Transverse colon (tissue), 4 donors: ENCODE measurements around the gene PYM1. TPM values are rescaled to one million over a fixed set of nuclear protein-coding genes. Genes with fewer than 3 reads are reported as not detected.

Experiments
- DNase-seq: peaks from one replicate; pipeline ENCODE4 v3.0.0-alpha.2; 2019
- H3K27ac ChIP-seq, 4 donors: fragments of 200-600 bp; sonication (generic); 2 replicates each; pipeline ENCODE4 v1.5.1; 2016 to 2018; ENCODE audit warnings: inconsistent platforms in 4 of 4
- H3K27me3 ChIP-seq: fragments of 200-600 bp; sonication (generic); 2 replicates; pipeline ENCODE4 v1.5.1; 2017; ENCODE audit warnings: inconsistent platforms
- H3K36me3 ChIP-seq, 4 donors: fragments of 200-600 bp; sonication (generic); 2 replicates each; pipeline ENCODE4 v1.5.1; 2017 to 2019; ENCODE audit warnings: inconsistent platforms in 4 of 4
- H3K4me1 ChIP-seq, 4 donors: fragments of 200-600 bp; sonication (generic); 2 replicates each; pipeline ENCODE4 v1.5.1; 2017 to 2020; ENCODE audit warnings: inconsistent platforms in 4 of 4
- H3K4me3 ChIP-seq, 4 donors: fragments of 200-600 bp; sonication (generic); 1 replicate in 1 of 4; 2 replicates in 3 of 4; pipeline versions ENCODE4 v1.5.1 to v1.6.1; 2017 to 2019; ENCODE audit warnings: inconsistent platforms in 4 of 4
- H3K9me3 ChIP-seq, 2 donors: fragments of 200-600 bp; sonication (generic); 2 replicates each; pipeline ENCODE4 v1.5.1; 2017 to 2019; ENCODE audit warnings: inconsistent platforms in 2 of 2
- EP300 ChIP-seq: sonication (generic); formaldehyde crosslinking; IDR thresholded peaks from one replicate; pipeline ENCODE4 v1.6.1; 2017; ENCODE audit warnings: antibody characterized with exemption, low read depth
- POLR2A ChIP-seq: fragments of 450-650 bp; IDR thresholded peaks from one replicate; pipeline ENCODE4 v1.6.1; 2016; ENCODE audit warnings: antibody characterized with exemption, mild to moderate bottlenecking, moderate library complexity
- POLR2AphosphoS5 ChIP-seq, 3 donors: sonication (generic); formaldehyde crosslinking; IDR thresholded peaks; one replicate each; pipeline ENCODE4 v1.6.1; 2016; ENCODE audit warnings: antibody characterized with exemption in 3 of 3
- WGBS, 2 donors: methylation state at CpG; one replicate each; pipeline ENCODE4 v1.1.5; 2018; ENCODE audit warnings: low coverage in 1 of 2; 5-methylcytosine and 5-hydroxymethylcytosine counted together
- in situ Hi-C, 4 donors: fragments of 200-750 bp; cut with MboI; loops; one replicate each; pipeline versions ENCODE4 v1.15.0 to v1.15.1; 2017; ENCODE audit warnings: low sequenced_read_pairs in 3 of 4, low pct_ligation_motif_present in 1 of 4, low pct_unique_long_range_greater_than_20kb in 1 of 4
- intact Hi-C: fragments of 100-400 bp; cut with DNase I; formaldehyde crosslinking; loops from one replicate; pipeline ENCODE4 v1.15.1; 2023; ENCODE audit warnings: low total_unique reads
- total RNA-seq, 4 donors: library from RNA; depleted of rRNA; stranded (reverse); fragments of >200 nt; gene quantifications; one replicate each; pipeline ENCODE4 v1.1.0, GENCODE V29; 2016
- TF ChIP-seq, protein P1 (sequence below), 5 experiments: fragments of 200-600 bp in 3 of 5; fragments of 450-650 bp in 2 of 5; sonication (generic) in 3 of 5; IDR thresholded peaks; 1 replicate in 2 of 5; 2 replicates in 3 of 5; pipeline ENCODE4 v1.5.1; 2016 to 2017; ENCODE audit warnings: antibody characterized with exemption in 5 of 5, inconsistent platforms in 3 of 5, mild to moderate bottlenecking in 2 of 5, moderate library complexity in 1 of 5

The PYM1 gene
- total RNA-seq, 4 donors from 2014 or later: 35.2 to 56.4 (median 47.8) TPM

DNA sequence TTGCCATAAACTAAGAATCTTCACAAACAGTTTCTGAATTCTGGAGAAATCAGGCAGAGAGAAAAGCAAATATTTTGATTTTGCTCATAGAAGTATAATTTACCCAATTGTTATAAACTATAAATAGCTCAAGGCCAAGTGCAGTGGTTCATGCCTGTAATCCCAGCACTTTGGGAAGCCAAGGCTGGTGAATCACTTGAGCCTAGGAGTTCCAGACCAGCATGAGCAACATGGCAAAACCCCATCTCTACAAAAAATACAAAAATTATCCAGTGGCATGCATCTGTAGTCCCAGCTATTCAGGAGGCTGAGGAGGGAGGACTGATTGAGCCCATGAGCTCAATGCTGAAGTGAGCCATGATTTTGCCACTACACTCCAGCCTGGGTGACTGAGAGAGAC, 65.4 kb downstream of the PYM1 start:
- Histone ChIP-seq H3K36me3 (no peaks in the 10 kb centered on the region), H3K4me3 (no peak overlapping the region), H3K27ac (no peak overlapping the region), H3K9me3 (peaks cover 0 to 7% of the 10 kb centered on the region in 2 donors), H3K27me3 (no peaks in the 10 kb centered on the region), H3K4me1 (no peaks in the 10 kb centered on the region)
- no peak for TF ChIP-seq POLR2AphosphoS5 (IDR thresholded peaks at IDR 0.05)
- TF ChIP-seq, protein P1, sequence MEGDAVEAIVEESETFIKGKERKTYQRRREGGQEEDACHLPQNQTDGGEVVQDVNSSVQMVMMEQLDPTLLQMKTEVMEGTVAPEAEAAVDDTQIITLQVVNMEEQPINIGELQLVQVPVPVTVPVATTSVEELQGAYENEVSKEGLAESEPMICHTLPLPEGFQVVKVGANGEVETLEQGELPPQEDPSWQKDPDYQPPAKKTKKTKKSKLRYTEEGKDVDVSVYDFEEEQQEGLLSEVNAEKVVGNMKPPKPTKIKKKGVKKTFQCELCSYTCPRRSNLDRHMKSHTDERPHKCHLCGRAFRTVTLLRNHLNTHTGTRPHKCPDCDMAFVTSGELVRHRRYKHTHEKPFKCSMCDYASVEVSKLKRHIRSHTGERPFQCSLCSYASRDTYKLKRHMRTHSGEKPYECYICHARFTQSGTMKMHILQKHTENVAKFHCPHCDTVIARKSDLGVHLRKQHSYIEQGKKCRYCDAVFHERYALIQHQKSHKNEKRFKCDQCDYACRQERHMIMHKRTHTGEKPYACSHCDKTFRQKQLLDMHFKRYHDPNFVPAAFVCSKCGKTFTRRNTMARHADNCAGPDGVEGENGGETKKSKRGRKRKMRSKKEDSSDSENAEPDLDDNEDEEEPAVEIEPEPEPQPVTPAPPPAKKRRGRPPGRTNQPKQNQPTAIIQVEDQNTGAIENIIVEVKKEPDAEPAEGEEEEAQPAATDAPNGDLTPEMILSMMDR (IDR thresholded peaks at IDR 0.05): no peak
- TF ChIP-seq EP300: no peak
- no peak for TF ChIP-seq POLR2A
- intact Hi-C loops (no loop called here), in situ Hi-C loops (no loop called here)
- no peak for DNase-seq

DNA sequence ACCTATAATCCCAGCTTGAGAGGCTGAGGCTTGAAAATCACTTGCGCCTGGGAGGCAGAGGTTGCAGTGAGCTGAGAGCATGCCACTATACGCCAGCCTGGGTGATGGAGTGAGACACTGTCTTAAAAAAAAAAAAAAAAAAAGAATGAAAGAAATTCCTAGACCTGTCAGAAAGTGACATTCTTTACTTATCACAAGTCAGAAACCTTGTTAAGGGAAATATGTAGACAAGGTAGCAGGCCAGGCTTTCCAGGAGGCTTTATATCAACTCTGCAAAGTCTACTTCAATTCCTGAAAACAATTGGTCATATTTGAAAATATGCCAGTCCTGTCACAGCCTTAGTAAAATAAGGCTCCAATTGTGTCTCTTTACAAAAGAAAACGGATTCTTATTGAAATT, 65.8 kb downstream of the PYM1 start:
- intact Hi-C loops (no loop called here), in situ Hi-C loops (no loop called here)
- Histone ChIP-seq H3K27me3 (no peaks in the 10 kb centered on the region), H3K9me3 (peaks cover 0 to 7% of the 10 kb centered on the region in 2 donors), H3K27ac (no peak overlapping the region), H3K4me3 (no peak overlapping the region), H3K4me1 (no peaks in the 10 kb centered on the region), H3K36me3 (no peaks in the 10 kb centered on the region)
- TF ChIP-seq, protein P1 (IDR thresholded peaks at IDR 0.05): no peak
- TF ChIP-seq POLR2A: no peak
- no peak for TF ChIP-seq POLR2AphosphoS5 (IDR thresholded peaks at IDR 0.05)
- no peak for TF ChIP-seq EP300
- WGBS, 2 donors: 30 to 82% methylated on average over 1 to 3 of the region's 3 CpGs
- no peak for DNase-seq

DNA sequence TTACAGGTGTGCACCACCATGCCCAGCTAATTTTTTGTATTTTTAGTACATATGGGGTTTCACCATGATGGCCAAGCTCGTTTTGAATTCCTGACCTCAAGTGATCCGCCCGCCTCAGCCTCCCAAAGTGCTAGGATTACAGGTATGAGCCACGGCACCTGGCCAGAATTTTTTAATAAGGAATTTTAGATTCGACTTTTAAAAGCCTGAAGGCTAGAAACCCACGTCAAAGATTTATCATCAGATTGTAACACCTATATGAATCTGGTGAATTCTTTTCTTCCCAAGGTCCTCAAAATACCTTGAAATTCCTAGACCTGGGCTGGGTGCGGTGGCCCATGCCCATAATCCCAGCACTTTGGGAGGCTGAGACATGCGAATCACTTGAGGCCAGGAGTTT, 66.3 kb downstream of the PYM1 start:
- no peak for DNase-seq
- Histone ChIP-seq H3K36me3 (no peaks in the 10 kb centered on the region), H3K9me3 (peaks cover 0 to 7% of the 10 kb centered on the region in 2 donors), H3K4me3 (no peak overlapping the region), H3K27me3 (no peaks in the 10 kb centered on the region), H3K4me1 (no peaks in the 10 kb centered on the region), H3K27ac (no peak overlapping the region)
- intact Hi-C loops (no loop called here), in situ Hi-C loops (no loop called here)
- 88 to 91% methylated on average over 3 to 8 of the region's 8 CpGs for WGBS, 2 donors
- TF ChIP-seq, protein P1 (IDR thresholded peaks at IDR 0.05): no peak
- no peak for TF ChIP-seq POLR2AphosphoS5 (IDR thresholded peaks at IDR 0.05)
- no peak for TF ChIP-seq EP300
- no peak for TF ChIP-seq POLR2A

DNA sequence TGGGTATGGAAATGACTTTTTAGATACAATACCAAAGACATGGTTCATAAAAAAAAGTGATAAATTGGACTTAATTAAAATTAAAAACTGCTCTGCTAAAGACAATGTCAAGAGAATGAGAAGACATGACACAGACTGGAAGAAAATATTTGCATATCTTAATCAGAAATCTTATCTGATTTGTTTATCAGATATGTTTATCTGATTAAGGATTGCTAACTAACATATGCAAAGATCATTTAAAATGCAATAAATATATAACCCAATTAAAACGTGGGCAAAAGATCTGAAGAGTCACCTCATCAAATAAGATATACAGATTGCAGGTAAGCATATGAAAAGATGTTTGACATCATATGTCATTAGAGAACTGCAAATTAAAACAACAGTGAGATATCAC, 75.0 kb downstream of the PYM1 start:
- H3K9me3 ChIP-seq: no peaks in the 10 kb centered on the region
- TF ChIP-seq EP300: no peak
- no peak for TF ChIP-seq POLR2A
- TF ChIP-seq, protein P1 (IDR thresholded peaks at IDR 0.05): no peak
- TF ChIP-seq POLR2AphosphoS5 (IDR thresholded peaks at IDR 0.05): no peak
- H3K4me3 ChIP-seq: no peak overlapping the region
- H3K36me3 ChIP-seq: no peaks in the 10 kb centered on the region
- no peak for DNase-seq
- H3K27me3 ChIP-seq: peaks cover 13% of the 10 kb centered on the region
- H3K4me1 ChIP-seq: peaks cover 0 to 6% (median under 1%) of the 10 kb centered on the region in 4 donors
- WGBS, 2 donors: 23 to 39% methylated on average over 1 of the region's 1 CpG
- H3K27ac ChIP-seq: no peak overlapping the region
- intact Hi-C loops: no loop called here
- in situ Hi-C loops: no loop called here

Other genes starting within 250 kb of the PYM1 start
- gene ITGA7, start 220.0 kb downstream of the PYM1 start, total RNA-seq: 100 to 1,000 TPM in 1 of 4 donors, 10 to 100 TPM in 3; 14.4 to 125 (median 23.6) TPM
- 100 to 1,000 TPM; 158 to 494 (median 381) TPM for gene BLOC1S1, start 211.8 kb downstream of the PYM1 start, total RNA-seq
- 10 to 100 TPM; 16.5 to 74.4 (median 58.3) TPM for gene RDH5, start 207.5 kb downstream of the PYM1 start, total RNA-seq
- 100 to 1,000 TPM; 427 to 723 (median 581) TPM for gene CD63, start 198.9 kb downstream of the PYM1 start, total RNA-seq
- 1 to 10 TPM in 1 of 4 donors, under 1 TPM in 3; 0.37 to 1.7 (median 0.60) TPM for gene GDF11, start 184.8 kb downstream of the PYM1 start, total RNA-seq
- gene SARNP, start 110.2 kb downstream of the PYM1 start, total RNA-seq: 10 to 100 TPM; 38.0 to 50.7 (median 45.0) TPM
- gene ORMDL2, start 109.9 kb downstream of the PYM1 start, total RNA-seq: 10 to 100 TPM in 2 of 4 donors, 1 to 10 TPM in 2; 3.7 to 40.3 (median 21.7) TPM
- 10 to 100 TPM; 10.3 to 35.4 (median 24.1) TPM for gene DNAJC14, start 98.3 kb downstream of the PYM1 start, total RNA-seq
- gene MMP19, start 85.0 kb downstream of the PYM1 start, total RNA-seq: 10 to 100 TPM in 2 of 4 donors, 1 to 10 TPM in 2; 5.2 to 29.2 (median 14.8) TPM
- gene DGKA, start 3.3 kb upstream of the PYM1 start, total RNA-seq: 100 to 1,000 TPM; 101 to 268 (median 138) TPM
- 1 to 10 TPM in 3 of 4 donors, not detected in 1; 2.4 to 7.0 (median 4.9) TPM for gene PMEL, start 38.1 kb upstream of the PYM1 start, total RNA-seq
- 10 to 100 TPM in 3 of 4 donors, 1 to 10 TPM in 1; 6.7 to 22.3 (median 11.1) TPM for gene CDK2, start 38.9 kb upstream of the PYM1 start, total RNA-seq
- 10 to 100 TPM; 66.3 to 97.5 (median 88.4) TPM for gene RAB5B, start 46.2 kb upstream of the PYM1 start, total RNA-seq
- 10 to 100 TPM; 30.1 to 45.3 (median 33.9) TPM for gene SUOX, start 69.4 kb upstream of the PYM1 start, total RNA-seq
- gene IKZF4, start 93.1 kb upstream of the PYM1 start, total RNA-seq: 1 to 10 TPM; 1.9 to 6.2 (median 3.9) TPM
- gene RPS26, start 114.0 kb upstream of the PYM1 start, total RNA-seq: 1,000 to 10,000 TPM in 2 of 4 donors, 100 to 1,000 TPM in 2; 283 to 2,670 (median 937) TPM
- 100 to 1,000 TPM; 270 to 634 (median 340) TPM for gene ERBB3, start 152.3 kb upstream of the PYM1 start, total RNA-seq
- gene PA2G4, start 176.7 kb upstream of the PYM1 start, total RNA-seq: 10 to 100 TPM; 22.1 to 63.0 (median 44.8) TPM
- gene RPL41, start 188.7 kb upstream of the PYM1 start, total RNA-seq: 1,000 to 10,000 TPM in 2 of 4 donors, 100 to 1,000 TPM in 2; 841 to 2,950 (median 1,684) TPM
- 10 to 100 TPM in 1 of 4 donors, 1 to 10 TPM in 3; 3.7 to 10.1 (median 4.5) TPM for gene ZC3H10, start 190.4 kb upstream of the PYM1 start, total RNA-seq
- gene ESYT1, start 200.4 kb upstream of the PYM1 start, total RNA-seq: 100 to 1,000 TPM in 2 of 4 donors, 10 to 100 TPM in 2; 94.2 to 133 (median 97.9) TPM
- gene MYL6B, start 224.7 kb upstream of the PYM1 start, total RNA-seq: 10 to 100 TPM in 3 of 4 donors, not detected in 1; 26.4 to 30.0 (median 26.7) TPM
- gene MYL6, start 230.5 kb upstream of the PYM1 start, total RNA-seq: 1,000 to 10,000 TPM; 1,233 to 3,440 (median 2,458) TPM